Nephron (organoid): Measurements from ENCODE around the gene SOX12.

Experiments used
- H3K27ac Mint-ChIP-seq, 3 experiments: 2 replicates each; pipeline ENCODE4 v1.8.0; 2020; ENCODE audit warnings: mixed read lengths in 3 of 3, mild to moderate bottlenecking in 2 of 3, moderate library complexity in 1 of 3
- H3K27me3 Mint-ChIP-seq: 2 replicates; pipeline ENCODE4 v1.8.0; 2021; ENCODE audit warnings: low read depth, mild to moderate bottlenecking, moderate library complexity, mixed read lengths
- H3K36me3 Mint-ChIP-seq: 2 replicates; pipeline ENCODE4 v1.8.0; 2020; ENCODE audit warnings: low read depth, mixed read lengths
- H3K4me1 Mint-ChIP-seq: 2 replicates; pipeline ENCODE4 v1.8.0; 2020; ENCODE audit warnings: mixed read lengths
- H3K4me3 Mint-ChIP-seq, 3 experiments: 2 replicates each; pipeline ENCODE4 v1.8.0; 2020; ENCODE audit warnings: mild to moderate bottlenecking in 3 of 3, mixed read lengths in 3 of 3, moderate library complexity in 2 of 3
- H3K9me3 Mint-ChIP-seq: 2 replicates; pipeline ENCODE4 v1.8.0; 2020; ENCODE audit warnings: mixed read lengths
- TF ChIP-seq, protein P1 (sequence below), 3 experiments: fragments of 200-600 bp; sonication (generic); IDR thresholded peaks; one replicate each; pipeline ENCODE4 v1.5.0; 2021; ENCODE audit warnings: antibody characterized with exemption in 3 of 3; ENCODE audit not compliant: unreplicated experiment in 3 of 3

Gene SOX12

DNA sequence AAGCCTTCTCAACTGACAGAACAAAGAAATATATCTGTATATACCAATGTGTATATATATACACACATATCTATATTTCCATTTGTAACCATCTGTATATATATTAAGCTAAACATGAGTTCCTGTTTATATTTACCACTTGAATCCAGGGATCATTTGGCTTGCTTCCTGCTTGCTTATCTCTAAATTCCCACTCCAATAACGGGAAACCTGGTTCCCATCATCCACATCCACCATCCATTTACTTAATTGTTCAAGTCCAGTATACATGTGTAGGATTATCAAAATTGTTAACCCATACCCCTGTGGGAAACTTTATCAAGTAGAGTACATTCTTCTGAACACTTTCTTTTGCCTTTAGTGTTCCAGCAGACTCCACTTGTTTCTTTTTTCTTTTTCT is 12.5 kb upstream of the SOX12 start:
- no peaks in the 10 kb centered on the region for H3K27me3 Mint-ChIP-seq
- peaks cover 9% of the 10 kb centered on the region for H3K36me3 Mint-ChIP-seq
- peak overlapping the region; percentile 44 to 59 (median 50) for H3K27ac Mint-ChIP-seq
- no peak overlapping the region for H3K4me3 Mint-ChIP-seq
- peaks cover 32% of the 10 kb centered on the region for H3K4me1 Mint-ChIP-seq
- TF ChIP-seq, protein P1, sequence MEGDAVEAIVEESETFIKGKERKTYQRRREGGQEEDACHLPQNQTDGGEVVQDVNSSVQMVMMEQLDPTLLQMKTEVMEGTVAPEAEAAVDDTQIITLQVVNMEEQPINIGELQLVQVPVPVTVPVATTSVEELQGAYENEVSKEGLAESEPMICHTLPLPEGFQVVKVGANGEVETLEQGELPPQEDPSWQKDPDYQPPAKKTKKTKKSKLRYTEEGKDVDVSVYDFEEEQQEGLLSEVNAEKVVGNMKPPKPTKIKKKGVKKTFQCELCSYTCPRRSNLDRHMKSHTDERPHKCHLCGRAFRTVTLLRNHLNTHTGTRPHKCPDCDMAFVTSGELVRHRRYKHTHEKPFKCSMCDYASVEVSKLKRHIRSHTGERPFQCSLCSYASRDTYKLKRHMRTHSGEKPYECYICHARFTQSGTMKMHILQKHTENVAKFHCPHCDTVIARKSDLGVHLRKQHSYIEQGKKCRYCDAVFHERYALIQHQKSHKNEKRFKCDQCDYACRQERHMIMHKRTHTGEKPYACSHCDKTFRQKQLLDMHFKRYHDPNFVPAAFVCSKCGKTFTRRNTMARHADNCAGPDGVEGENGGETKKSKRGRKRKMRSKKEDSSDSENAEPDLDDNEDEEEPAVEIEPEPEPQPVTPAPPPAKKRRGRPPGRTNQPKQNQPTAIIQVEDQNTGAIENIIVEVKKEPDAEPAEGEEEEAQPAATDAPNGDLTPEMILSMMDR (IDR thresholded peaks at IDR 0.05; ENCODE audit: unreplicated experiment in 3 of 3), result no peak
- H3K9me3 Mint-ChIP-seq, result no peaks in the 10 kb centered on the region

DNA sequence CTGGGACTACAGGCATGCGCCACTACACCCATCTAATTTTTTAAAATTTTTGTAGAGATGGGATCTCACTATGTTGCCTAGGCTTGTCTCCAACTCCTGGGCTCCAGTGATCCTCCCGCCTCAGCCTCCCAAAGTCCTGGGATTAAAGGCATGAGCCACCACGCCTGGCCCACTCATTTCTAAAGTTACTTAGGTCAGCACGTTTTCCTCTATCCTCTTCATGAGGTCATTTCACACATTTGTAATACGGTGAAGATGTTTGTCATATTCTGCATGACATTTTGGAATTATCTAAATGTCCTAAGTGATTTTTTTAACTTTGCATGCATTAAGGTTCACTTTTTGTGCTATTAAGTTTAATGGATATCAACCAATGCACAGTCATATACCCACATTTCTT is 11.9 kb upstream of the SOX12 start:
- Mint-ChIP-seq H3K9me3 (no peaks in the 10 kb centered on the region), H3K27me3 (no peaks in the 10 kb centered on the region), H3K4me3 (no peak overlapping the region), H3K27ac (no peak overlapping the region), H3K36me3 (peaks cover 12% of the 10 kb centered on the region), H3K4me1 (peaks cover 27% of the 10 kb centered on the region)
- TF ChIP-seq, protein P1 (IDR thresholded peaks at IDR 0.05; ENCODE audit: unreplicated experiment in 3 of 3), result no peak

DNA sequence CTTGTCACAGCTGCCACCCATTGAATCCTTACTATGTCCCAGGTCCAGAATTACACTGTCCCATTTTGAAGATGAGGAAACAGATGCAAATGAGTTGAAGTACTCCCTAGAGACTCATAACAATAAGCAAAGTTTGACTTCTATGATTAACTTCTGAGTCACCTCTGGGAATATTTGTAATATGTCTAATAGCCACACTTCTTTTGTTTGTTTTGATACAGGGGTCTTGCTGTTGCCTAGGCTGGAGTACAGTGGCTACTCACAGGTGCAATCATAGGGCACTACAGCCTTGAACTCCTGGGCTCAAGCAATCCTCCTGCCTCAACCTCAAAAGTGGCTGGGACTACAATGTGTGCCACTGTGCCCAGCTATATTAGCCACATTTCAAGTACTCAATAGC is 11.4 kb upstream of the SOX12 start:
- Mint-ChIP-seq H3K36me3 (peaks cover 14% of the 10 kb centered on the region), H3K9me3 (no peaks in the 10 kb centered on the region), H3K27me3 (no peaks in the 10 kb centered on the region), H3K27ac (no peak overlapping the region), H3K4me3 (no peak overlapping the region), H3K4me1 (peaks cover 22% of the 10 kb centered on the region)
- TF ChIP-seq, protein P1 (IDR thresholded peaks at IDR 0.05; ENCODE audit: unreplicated experiment in 3 of 3), result no peak

DNA sequence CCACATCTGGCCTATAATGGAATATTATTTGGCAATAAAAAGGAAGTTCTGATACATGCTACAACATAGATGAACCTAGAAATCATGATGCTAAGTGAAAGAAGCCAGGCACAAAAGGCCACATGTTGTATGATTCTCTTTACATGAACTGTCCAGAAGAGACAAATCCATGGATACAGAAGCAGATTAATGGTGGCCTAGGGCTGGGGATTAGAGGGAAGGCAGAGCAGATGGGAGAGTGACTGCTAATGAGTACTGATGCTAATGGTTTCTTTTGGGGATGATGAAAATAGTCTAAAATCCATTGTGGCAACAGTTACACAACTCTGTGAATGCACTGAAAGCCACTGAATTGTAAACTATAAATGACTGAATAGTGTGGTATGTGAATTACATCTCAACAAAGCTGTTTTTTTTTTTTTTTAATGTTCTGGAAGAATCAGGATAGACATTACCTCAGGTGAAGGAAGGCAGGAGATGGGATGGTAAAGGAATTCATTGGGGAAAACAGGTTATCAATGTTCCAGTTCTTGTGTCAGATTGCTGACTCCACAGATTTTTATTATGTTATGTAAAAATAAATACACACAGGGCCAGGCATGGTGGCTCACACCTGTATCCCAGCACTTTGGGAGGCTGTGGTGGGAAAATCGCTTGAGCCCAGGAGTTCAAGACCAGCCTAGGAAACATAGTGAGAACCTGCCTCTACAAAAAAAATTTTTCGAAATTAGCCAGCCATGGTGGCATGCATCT is 8.9 kb upstream of the SOX12 start:
- H3K36me3 Mint-ChIP-seq, result peaks cover 29% of the 10 kb centered on the region
- TF ChIP-seq, protein P1 (IDR thresholded peaks at IDR 0.05; ENCODE audit: unreplicated experiment in 3 of 3), result no peak
- no peak overlapping the region for H3K4me3 Mint-ChIP-seq
- peaks cover 8% of the 10 kb centered on the region for H3K4me1 Mint-ChIP-seq
- no peak overlapping the region for H3K27ac Mint-ChIP-seq
- no peaks in the 10 kb centered on the region for H3K9me3 Mint-ChIP-seq
- no peaks in the 10 kb centered on the region for H3K27me3 Mint-ChIP-seq

DNA sequence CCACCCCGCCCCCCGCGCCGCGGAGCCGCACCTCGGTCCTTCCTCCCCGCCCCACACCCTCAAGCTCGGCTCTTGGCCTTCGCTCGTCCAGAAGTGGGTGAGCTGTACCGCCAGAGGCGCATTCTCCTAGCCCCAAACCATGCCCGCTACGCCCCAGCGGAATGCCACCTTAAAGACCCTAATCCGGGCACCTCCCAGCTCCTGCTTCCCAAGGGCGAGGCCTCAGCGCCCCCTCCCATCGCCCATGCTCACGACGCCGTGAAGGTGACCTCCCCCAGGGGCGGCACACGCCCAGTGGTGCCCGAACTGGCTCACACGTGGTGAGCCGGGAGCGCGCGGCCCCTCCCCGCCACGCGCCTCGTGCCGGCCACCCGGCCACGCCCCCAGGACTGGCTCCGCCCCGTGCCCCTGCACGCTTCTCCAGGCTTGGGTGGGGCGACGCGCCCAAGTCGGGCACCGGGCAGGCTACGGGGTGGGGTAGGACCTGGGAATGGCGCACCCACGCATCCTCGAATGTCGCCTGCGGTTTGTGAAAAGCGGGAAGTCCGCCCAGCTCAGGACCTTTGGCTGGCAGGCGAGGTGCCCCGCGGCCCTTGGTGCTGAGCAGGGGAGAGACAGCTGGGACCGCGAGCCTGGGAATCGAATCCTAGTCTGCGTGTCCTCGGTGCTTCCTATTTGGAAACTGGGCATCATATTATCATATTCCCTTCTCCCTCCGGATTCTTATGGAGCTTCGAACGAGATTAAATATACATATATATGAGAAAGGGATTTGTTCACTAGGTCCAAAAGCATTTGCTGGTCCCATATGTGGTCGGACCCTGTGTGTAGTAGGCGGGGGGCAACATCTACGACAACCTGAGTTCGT is 941 bp upstream of the SOX12 start:
- no peaks in the 10 kb centered on the region for H3K27me3 Mint-ChIP-seq
- H3K9me3 Mint-ChIP-seq, result no peaks in the 10 kb centered on the region
- peaks cover 27% of the 10 kb centered on the region for H3K4me1 Mint-ChIP-seq
- peaks cover 32% of the 10 kb centered on the region for H3K36me3 Mint-ChIP-seq
- peak overlapping the region; percentile 98 to 99 (median 99) for H3K27ac Mint-ChIP-seq
- TF ChIP-seq, protein P1 (IDR thresholded peaks at IDR 0.05; ENCODE audit: unreplicated experiment in 3 of 3), result peak in 2 of 3 experiments; percentile 35 to 36
- peak overlapping the region; percentile 93 to 97 (median 97) for H3K4me3 Mint-ChIP-seq
